Measurements from ENCODE around the gene GRAMD1A.
"Not testable (repeated sequence)": the region's sequence is repeated elsewhere in the genome, so short reads cannot be mapped to it uniquely, and the experiment has no call there.

Gene GRAMD1A

DNA sequence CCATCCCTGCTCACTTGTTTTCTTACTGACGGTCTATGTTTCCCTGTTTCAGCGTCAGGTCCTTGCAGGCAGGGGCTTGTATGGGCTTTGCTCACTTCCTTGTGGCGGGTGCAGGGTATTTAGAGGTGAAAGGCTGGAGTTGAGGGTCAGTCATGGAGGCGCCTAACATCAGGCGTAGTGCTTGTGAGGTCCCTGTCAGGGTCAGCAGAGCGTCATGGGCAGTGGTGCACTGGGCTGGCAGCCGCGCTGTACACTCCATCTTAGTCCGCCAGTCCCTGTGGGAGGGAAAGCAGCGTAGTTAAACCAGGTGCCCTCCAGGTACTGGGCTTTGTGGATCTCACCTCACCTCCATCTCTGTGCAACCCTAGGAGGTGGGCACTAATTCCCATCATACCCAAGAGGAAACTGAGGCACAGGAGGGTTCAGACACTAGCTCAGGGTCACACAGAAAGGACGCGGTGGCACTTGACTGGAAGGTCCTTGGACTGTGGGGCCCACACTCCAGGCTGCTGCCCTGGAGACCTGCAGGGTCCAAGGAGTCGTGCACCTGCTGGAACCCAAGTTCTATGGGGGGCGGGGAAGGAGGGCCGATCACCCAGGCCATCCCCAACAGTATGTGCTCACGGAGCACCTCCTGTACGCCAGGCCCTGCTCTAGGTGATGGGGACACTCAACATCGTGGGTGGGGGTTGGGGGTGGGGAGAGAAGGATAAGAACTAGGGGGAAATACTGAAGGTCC lies 4.6 kb downstream of the GRAMD1A start:
- DNase-seq: no peak

- DNase-seq: no peak
Measured at GRCh38 chr19:35005256-35005977, 5.3 kb downstream of the GRAMD1A start.

DNA sequence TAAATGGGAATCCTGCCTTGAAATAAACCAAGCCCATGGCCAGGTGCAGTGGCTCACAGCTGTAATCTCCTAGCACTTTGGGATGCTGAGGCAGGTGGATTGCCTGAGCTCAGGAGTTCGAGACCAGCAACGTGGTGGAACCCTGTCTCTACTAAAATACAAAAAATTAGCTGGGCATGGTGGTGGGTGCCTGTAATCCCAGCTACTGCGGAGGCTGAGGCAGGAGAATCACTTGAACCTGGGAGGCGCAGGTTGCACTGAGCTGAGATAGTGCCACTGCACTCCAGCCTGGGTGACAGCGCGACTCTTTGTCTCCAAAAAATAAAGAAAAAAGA lies 5.9 kb downstream of the GRAMD1A start:
- DNase-seq: not testable (repeated sequence)

GRCh38 chr19:35006342-35006998 lies 6.3 kb downstream of the GRAMD1A start:
- no peak for DNase-seq

DNA sequence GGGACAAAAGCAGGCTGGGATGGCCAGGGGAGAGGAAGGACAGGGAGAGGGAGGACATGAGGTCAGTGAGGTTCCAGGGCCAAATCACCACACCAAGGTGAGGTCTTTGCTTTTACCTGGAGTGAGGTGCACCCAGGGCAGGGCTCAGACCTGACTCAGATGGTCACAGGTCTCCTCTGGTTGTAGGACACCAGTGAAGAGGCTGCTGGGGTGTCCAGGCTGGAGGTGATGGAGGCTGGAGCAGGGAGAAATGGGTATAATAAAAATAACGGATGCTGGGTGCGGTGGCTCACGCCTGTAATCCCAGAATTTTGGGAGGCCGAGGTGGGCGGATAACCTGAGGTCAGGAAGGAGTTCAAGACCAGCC lies 6.9 kb downstream of the GRAMD1A start:
- DNase-seq: no peak

- DNase-seq: not testable (repeated sequence)
Measured at GRCh38 chr19:35007427-35007826, 7.3 kb downstream of the GRAMD1A start.

- no peak for DNase-seq
Measured at GRCh38 chr19:35008891-35009341, 8.8 kb downstream of the GRAMD1A start.

- DNase-seq: no peak
Measured at GRCh38 chr19:35009424-35010415, 9.6 kb downstream of the GRAMD1A start.

- no peak for DNase-seq
Measured at GRCh38 chr19:35011091-35011689, 11.1 kb downstream of the GRAMD1A start.

DNA sequence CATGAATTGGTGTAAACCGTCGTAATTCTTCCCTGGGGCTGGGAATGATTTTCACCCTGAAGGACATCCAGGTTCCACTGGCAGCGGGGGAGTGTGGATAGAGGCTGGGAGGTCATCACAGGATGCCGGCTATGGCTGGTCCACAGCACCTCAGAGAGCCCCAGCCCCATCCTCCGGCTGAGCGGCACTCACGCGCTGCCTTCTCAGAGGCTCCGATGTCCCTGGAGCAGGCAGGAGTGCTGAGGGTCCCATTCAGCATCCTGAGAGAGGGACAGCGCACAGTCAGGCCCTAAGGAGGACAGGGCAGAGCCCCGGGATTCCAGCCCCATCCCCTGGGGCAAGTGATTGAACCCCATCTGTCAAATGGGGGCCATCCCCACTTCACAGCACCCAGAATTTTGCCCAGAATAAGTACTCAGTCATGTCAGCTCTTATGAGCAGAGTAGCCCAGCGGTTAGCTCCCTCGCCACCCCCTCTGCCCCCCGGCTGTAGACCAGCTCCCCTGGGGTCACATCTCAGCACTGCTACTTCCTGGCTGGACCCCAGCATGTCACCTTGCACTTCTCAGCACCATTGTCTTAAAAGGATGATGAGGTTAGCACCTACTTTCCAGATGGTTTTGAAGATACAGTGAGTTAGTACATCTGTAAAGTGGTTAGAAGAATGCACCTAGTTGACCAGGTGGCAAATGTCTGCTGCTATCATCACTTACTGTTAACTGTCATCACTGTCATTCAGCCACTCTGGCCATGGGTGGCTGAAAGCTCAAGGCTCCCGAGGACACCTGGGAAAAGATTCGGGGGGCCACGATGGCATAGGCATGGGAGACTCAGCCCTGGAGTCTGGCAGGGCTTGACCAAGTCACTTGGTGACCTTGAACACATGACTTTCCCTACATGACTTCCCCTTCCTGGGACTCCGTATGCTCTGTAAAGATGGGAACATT lies 11.9 kb downstream of the GRAMD1A start:
- DNase-seq: no peak

DNA sequence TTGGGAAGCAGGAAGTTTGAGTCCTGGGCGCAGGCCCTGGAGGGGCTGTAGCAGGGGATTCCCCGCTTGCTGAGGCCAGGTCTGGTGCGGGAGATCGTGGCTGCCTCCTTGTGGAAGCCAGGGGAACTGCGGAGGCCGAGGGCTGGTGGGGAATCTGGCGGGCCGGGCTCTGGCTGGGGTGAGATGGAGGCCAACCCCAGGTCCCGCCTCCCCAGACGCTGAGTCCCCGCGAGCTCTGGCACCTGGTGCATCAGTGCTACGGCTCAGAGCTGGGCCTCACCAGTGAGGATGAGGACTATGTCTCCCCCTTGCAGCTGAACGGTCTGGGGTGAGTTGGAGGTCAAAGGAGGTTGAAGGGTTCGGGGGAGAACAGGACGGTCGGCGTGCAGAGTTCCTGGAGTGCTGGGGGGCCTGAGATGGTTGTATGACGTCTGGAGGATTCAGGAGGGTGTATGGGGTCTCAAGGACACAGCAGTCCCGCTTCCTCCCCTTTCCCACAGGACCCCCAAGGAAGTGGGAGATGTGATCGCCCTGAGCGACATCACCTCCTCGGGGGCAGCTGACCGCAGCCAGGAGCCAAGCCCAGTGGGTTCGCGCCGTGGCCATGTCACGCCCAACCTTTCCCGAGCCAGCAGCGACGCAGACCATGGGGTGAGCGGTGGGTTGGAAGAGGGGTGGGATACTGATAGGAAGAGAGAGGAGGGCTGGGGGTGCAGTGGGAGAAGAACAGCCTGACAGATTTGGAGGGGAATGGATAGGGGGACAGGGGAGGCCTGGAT lies 13.1 kb downstream of the GRAMD1A start:
- peak; percentile 53 for DNase-seq

GRCh38 chr19:35013820-35014754 lies 14.0 kb downstream of the GRAMD1A start:
- peak; percentile 94 for DNase-seq

DNA sequence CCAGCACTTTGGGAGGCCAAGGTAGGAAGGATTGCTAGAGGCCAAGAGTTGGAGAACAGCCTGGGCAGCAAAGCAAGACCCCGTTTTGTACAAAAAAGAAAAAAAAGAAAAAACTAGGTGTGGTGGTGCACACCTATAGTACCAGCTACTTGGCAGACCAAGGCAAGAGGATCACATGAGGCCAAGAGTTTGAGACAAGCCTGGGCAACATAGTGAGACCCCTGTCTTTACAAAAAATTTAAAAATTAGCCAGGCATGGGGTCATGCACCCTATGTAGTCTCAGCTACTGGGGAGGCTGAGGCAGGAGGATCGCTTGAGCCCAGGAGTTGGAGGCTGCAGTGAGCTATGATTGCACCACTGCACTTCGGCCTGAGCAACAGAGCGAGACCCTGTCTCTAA lies 14.7 kb downstream of the GRAMD1A start:
- not testable (repeated sequence) for DNase-seq

GRCh38 chr19:35015270-35015953 lies 15.3 kb downstream of the GRAMD1A start:
- no peak for DNase-seq

DNA sequence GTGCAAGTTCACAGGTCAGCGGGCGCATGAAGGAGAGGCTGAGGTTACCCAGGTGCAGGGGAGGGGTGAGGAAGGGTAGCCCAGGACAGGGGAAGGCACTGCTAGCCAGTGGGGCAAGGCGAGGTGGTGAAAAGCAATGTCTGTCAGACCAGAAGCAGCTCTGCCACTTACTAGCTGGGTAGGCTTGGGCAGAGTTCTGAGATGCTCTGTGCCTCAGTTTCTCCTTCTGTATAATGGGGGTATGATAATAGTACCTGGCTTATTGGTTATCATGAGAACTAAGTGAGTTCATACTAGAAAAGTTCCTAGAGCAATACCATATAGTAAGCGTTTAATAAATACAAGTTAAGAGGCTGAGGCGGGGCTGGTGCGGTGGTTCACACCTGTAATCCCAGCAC lies 15.8 kb downstream of the GRAMD1A start:
- no peak for DNase-seq

DNA sequence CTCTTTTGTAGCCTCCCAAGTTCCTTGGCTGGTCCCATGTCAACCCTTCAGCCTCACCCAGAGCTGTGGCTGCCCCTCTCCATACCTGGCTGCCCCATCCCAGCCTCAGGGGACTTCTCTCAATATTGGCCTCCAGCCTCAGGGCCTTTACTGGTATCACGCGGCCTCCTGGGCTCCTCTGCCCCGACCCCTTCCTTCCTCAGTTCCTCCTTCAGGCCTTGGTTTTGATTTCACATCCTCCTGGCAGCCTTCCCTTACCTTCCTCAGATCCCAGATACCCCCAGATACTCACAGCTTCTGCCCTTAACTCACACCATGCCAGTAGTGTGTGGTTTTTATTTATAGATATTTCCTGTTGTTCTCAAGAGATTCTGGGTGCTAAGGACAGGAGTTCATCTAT lies 17.4 kb downstream of the GRAMD1A start:
- peak; percentile 58 for DNase-seq

- DNase-seq: no peak
Measured at GRCh38 chr19:35018379-35018778, 18.3 kb downstream of the GRAMD1A start.

DNA sequence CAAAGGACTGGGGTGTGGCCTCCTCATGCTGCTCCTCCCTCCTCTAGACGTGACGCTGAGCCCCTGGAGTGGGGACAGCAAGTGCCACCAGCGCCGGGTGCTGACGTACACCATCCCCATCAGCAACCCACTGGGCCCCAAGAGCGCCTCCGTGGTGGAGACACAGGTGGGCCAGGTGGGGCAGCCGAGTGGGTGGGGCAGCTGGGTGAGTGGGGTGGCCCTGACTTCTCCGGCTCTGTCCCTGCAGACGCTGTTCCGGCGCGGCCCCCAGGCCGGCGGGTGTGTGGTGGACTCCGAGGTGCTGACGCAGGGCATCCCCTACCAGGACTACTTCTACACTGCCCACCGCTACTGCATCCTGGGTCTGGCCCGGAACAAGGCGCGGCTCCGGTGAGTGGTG lies 19.0 kb downstream of the GRAMD1A start:
- DNase-seq: no peak

- DNase-seq: no peak
Measured at GRCh38 chr19:35021016-35021415, 20.9 kb downstream of the GRAMD1A start.

All from MV-4-11 (cell line).